ENCODE measurements around the gene DOCK9. TPM values are rescaled to one million over a fixed set of nuclear protein-coding genes. Genes with fewer than 3 reads are reported as not detected.

DOCK9 gene
- total RNA-seq, 2 experiments from 2014 or later = 33.4 to 36.9 TPM

- H3K27ac Mint-ChIP-seq = peak overlapping the region; percentile 76
These were observed 104.4 kb downstream of the DOCK9 start for GRCh38 chr13:98873377-98874028.

GRCh38 chr13:98871727-98872126 is 106.1 kb downstream of the DOCK9 start:
- intact Hi-C loops (cut with micrococcal nuclease) = loop anchor here (5.0 kb wide), 1 partner anchor 161 kb away; no protein-coding TSS in a partner anchor
- no peak for ATAC-seq
- CTCF ChIA-PET = no interaction called here

More at GRCh38 chr13:98873377-98874028, 104.4 kb downstream of the DOCK9 start:
- CTCF ChIA-PET = interaction anchor here (1.3 kb wide), 2 partner anchors 82 to 155 kb away, joined by 3 to 5 read pairs; no protein-coding TSS in a partner anchor
- ATAC-seq = peak; percentile 17
- intact Hi-C loops (cut with micrococcal nuclease) = loop anchor here (5.0 kb wide), 1 partner anchor 159 kb away; no protein-coding TSS in a partner anchor
- POLR2A ChIA-PET = no interaction called here
- H3K4me3 Mint-ChIP-seq = no peak overlapping the region
- H3K36me3 Mint-ChIP-seq (ENCODE audit: low read depth) = peaks cover 51% of the 10 kb centered on the region
- H3K27me3 Mint-ChIP-seq = no peaks in the 10 kb centered on the region
- TF ChIP-seq CTCF (IDR thresholded peaks at IDR 0.05) = no peak
- DNase-seq = peak; percentile 12
- peaks cover 28% of the 10 kb centered on the region for H3K4me1 Mint-ChIP-seq (ENCODE audit: low read depth)
- peaks cover 13% of the 10 kb centered on the region for H3K9me3 Mint-ChIP-seq

GRCh38 chr13:98869408-98870090 is 108.3 kb downstream of the DOCK9 start:
- DNase-seq (no peak), ATAC-seq (no peak)
- CTCF ChIA-PET = interaction anchor here (0.7 to 3.0 kb wide), 19 partner anchors 9 to 518 kb away, joined by 3 to 11 read pairs (median 5); no protein-coding TSS in a partner anchor
- H3K27ac Mint-ChIP-seq = no peak overlapping the region
- POLR2A ChIA-PET = interaction anchor here (0.7 to 1.7 kb wide), 5 partner anchors 9 to 210 kb away, joined by 3 to 4 read pairs (median 3); no protein-coding TSS in a partner anchor
- H3K36me3 Mint-ChIP-seq (ENCODE audit: low read depth) = peaks cover 43% of the 10 kb centered on the region
- H3K9me3 Mint-ChIP-seq = peaks cover 13% of the 10 kb centered on the region
- H3K4me1 Mint-ChIP-seq (ENCODE audit: low read depth) = peaks cover 14% of the 10 kb centered on the region
- no peaks in the 10 kb centered on the region for H3K27me3 Mint-ChIP-seq
- no peak overlapping the region for H3K4me3 Mint-ChIP-seq
- peak; percentile 59 for TF ChIP-seq CTCF (IDR thresholded peaks at IDR 0.05)
- intact Hi-C loops (cut with micrococcal nuclease) = loop anchor here (5.0 kb wide), 1 partner anchor 163 kb away; no protein-coding TSS in a partner anchor

More at GRCh38 chr13:98871727-98872126, 106.1 kb downstream of the DOCK9 start:
- Mint-ChIP-seq H3K4me1 (ENCODE audit: low read depth) (peaks cover 28% of the 10 kb centered on the region), H3K4me3 (no peak overlapping the region), H3K36me3 (ENCODE audit: low read depth) (peaks cover 49% of the 10 kb centered on the region), H3K9me3 (peaks cover 13% of the 10 kb centered on the region), H3K27ac (no peak overlapping the region), H3K27me3 (no peaks in the 10 kb centered on the region)
- TF ChIP-seq CTCF (IDR thresholded peaks at IDR 0.05) = no peak
- POLR2A ChIA-PET = no interaction called here
- DNase-seq = no peak

GRCh38 chr13:98868932-98869331 is 108.9 kb downstream of the DOCK9 start:
- no peak overlapping the region for H3K27ac Mint-ChIP-seq
- H3K4me1 Mint-ChIP-seq (ENCODE audit: low read depth) = peaks cover 8% of the 10 kb centered on the region
- H3K36me3 Mint-ChIP-seq (ENCODE audit: low read depth) = peaks cover 37% of the 10 kb centered on the region
- no peak for ATAC-seq
- no peaks in the 10 kb centered on the region for H3K27me3 Mint-ChIP-seq
- intact Hi-C loops (cut with micrococcal nuclease) = no loop called here
- no peak for DNase-seq
- peaks cover 8% of the 10 kb centered on the region for H3K9me3 Mint-ChIP-seq
- ChIA-PET CTCF (interaction anchor here (1.0 to 3.0 kb wide), 17 partner anchors 9 to 519 kb away, joined by 3 to 11 read pairs (median 5); no protein-coding TSS in a partner anchor), POLR2A (interaction anchor here (0.5 to 1.7 kb wide), 3 partner anchors 9 to 165 kb away, joined by 3 to 4 read pairs (median 3); no protein-coding TSS in a partner anchor)
- H3K4me3 Mint-ChIP-seq = no peak overlapping the region
- TF ChIP-seq CTCF (IDR thresholded peaks at IDR 0.05) = no peak

All from activated CD8-positive, alpha-beta T cell treated with anti-CD3 and anti-CD28 coated beads for 36 hours (primary cell).